Naive B cell (primary cell): Measurements from ENCODE around the gene ZNF160. TPM values are rescaled to one million over a fixed set of nuclear protein-coding genes. Genes with fewer than 3 reads are reported as not detected.
"Not testable (repeated sequence)": the region's sequence is repeated elsewhere in the genome, so short reads cannot be mapped to it uniquely, and the experiment has no call there.

Experiments
- ATAC-seq, 2 donors: fragments of 150-1000 bp; cut with Tn5 transposase; 2 replicates each; pipeline ENCODE4 v1.10.0; 2021; ENCODE audit warnings: low read depth in 2 of 2, mild to moderate bottlenecking in 2 of 2, moderate library complexity in 2 of 2
- DNase-seq: peaks from one replicate; pipeline ENCODE4 v3.0.0; 2022
- H3K27ac Mint-ChIP-seq, 6 donors: one replicate each; pipeline ENCODE4 v1.8.0; 2020 to 2022; ENCODE audit warnings: mild to moderate bottlenecking in 6 of 6, mixed read lengths in 6 of 6, moderate library complexity in 5 of 6, inconsistent platforms in 2 of 6
- H3K27me3 Mint-ChIP-seq, 3 donors: one replicate each; pipeline ENCODE4 v1.8.0; 2021 to 2022; ENCODE audit warnings: mixed read lengths in 3 of 3, mild to moderate bottlenecking in 1 of 3
- H3K36me3 Mint-ChIP-seq, 2 donors: one replicate each; pipeline ENCODE4 v1.8.0; 2020 to 2022; ENCODE audit warnings: mixed read lengths in 2 of 2, inconsistent platforms in 1 of 2, mild to moderate bottlenecking in 1 of 2
- H3K4me1 Mint-ChIP-seq, 3 donors: one replicate each; pipeline ENCODE4 v1.8.0; 2020 to 2022; ENCODE audit warnings: mixed read lengths in 3 of 3, inconsistent platforms in 1 of 3, mild to moderate bottlenecking in 1 of 3, moderate library complexity in 1 of 3
- H3K4me3 Mint-ChIP-seq, 8 donors: one replicate each; pipeline ENCODE4 v1.8.0; 2020 to 2022; ENCODE audit warnings: mild to moderate bottlenecking in 8 of 8, mixed read lengths in 8 of 8, moderate library complexity in 8 of 8, inconsistent platforms in 2 of 8
- H3K9me3 Mint-ChIP-seq, 7 donors: one replicate each; pipeline ENCODE4 v1.8.0; 2020 to 2022; ENCODE audit warnings: mixed read lengths in 7 of 7, mild to moderate bottlenecking in 5 of 7, inconsistent platforms in 2 of 7, moderate library complexity in 1 of 7
- polyA plus RNA-seq, 6 donors: library from polyadenylated mRNA; unstranded; fragments of 300-500 nt; fragmentation: Illumina TruSeq; gene quantifications; one replicate each; pipeline ENCODE4 v1.2.3, GENCODE V29; 2021; ENCODE audit warnings: low read depth in 6 of 6

The ZNF160 gene
- polyA plus RNA-seq, 6 donors from 2014 or later, result 11.2 to 40.7 (median 25.5) TPM

GRCh38 chr19:53102756-53103233 lies 427 bp downstream of the ZNF160 start:
- H3K27me3 Mint-ChIP-seq, result no peaks in the 10 kb centered on the region
- peaks cover 24 to 53% (median 27%) of the 10 kb centered on the region in 3 donors for H3K4me1 Mint-ChIP-seq
- H3K9me3 Mint-ChIP-seq, result peaks cover 0 to 11% (median 1%) of the 10 kb centered on the region in 7 donors
- DNase-seq (peak; percentile 28), ATAC-seq (peak; percentile 6 to 18)
- H3K4me3 Mint-ChIP-seq, result peak overlapping the region; percentile 87 to 99 (median 96)
- H3K36me3 Mint-ChIP-seq, result peaks cover 10 to 17% of the 10 kb centered on the region in 2 donors
- peak overlapping the region; percentile 90 to 98 (median 96) for H3K27ac Mint-ChIP-seq

GRCh38 chr19:53102206-53102755 lies 941 bp downstream of the ZNF160 start:
- Mint-ChIP-seq H3K27me3 (no peaks in the 10 kb centered on the region), H3K9me3 (peaks cover 0 to 7% (median 1%) of the 10 kb centered on the region in 7 donors), H3K36me3 (peaks cover 15 to 22% of the 10 kb centered on the region in 2 donors), H3K4me3 (peak overlapping the region; percentile 87 to 99 (median 96)), H3K27ac (peak overlapping the region; percentile 69 to 98 (median 95)), H3K4me1 (peaks cover 28 to 58% (median 33%) of the 10 kb centered on the region in 3 donors)
- DNase-seq (no peak), ATAC-seq (no peak)

DNA sequence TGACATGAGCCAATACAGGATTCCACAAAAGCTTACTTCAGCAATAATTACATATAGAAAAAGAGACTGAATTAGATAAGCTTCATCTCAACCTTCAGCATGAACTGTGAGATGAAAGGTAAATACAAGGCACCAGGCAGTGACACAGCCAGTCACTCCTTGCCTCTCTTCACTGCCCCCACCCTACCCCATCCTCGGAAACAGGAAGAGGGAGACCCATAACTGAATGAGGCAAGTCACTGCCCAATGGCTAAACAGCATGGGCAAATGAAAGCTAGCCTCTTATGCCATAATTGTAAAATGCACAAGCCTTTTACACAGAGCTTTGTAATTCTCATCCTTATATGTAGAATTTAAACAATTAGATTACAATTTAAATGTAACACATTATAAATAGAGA lies 1.7 kb downstream of the ZNF160 start:
- peaks cover 17 to 23% of the 10 kb centered on the region in 2 donors for H3K36me3 Mint-ChIP-seq
- peaks cover 30 to 60% (median 36%) of the 10 kb centered on the region in 3 donors for H3K4me1 Mint-ChIP-seq

DNA sequence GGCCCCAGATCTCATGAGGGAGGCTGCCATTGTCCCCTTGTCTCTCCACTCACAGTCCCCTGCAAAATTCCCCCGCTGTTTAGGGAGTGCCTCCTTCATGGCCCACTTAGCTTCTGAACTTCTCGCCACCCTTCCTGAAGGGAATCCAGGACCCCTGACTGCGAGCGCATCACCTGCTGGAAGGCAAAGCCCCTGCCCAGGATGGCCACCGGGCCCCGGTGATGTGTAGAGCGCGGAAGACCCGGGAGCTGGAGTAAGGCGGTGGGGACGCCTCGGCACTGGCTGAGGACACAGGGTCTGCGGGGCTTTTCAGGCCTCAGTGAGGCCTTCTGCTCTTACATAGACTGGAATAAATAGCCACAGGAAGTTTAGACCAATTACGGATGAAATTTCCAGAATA lies 4.7 kb downstream of the ZNF160 start:
- ATAC-seq, result not testable (repeated sequence)

More for the DNA sequence above, 1.7 kb downstream of the ZNF160 start:
- H3K27ac Mint-ChIP-seq, result peak overlapping the region in 5 of 6 donors; percentile 75 to 96 (median 90)
- ATAC-seq (no peak), DNase-seq (no peak)
- H3K9me3 Mint-ChIP-seq, result peaks cover 0 to 2% (median under 1%) of the 10 kb centered on the region in 7 donors
- peak overlapping the region; percentile 75 to 99 (median 94) for H3K4me3 Mint-ChIP-seq
- H3K27me3 Mint-ChIP-seq, result no peaks in the 10 kb centered on the region

DNA sequence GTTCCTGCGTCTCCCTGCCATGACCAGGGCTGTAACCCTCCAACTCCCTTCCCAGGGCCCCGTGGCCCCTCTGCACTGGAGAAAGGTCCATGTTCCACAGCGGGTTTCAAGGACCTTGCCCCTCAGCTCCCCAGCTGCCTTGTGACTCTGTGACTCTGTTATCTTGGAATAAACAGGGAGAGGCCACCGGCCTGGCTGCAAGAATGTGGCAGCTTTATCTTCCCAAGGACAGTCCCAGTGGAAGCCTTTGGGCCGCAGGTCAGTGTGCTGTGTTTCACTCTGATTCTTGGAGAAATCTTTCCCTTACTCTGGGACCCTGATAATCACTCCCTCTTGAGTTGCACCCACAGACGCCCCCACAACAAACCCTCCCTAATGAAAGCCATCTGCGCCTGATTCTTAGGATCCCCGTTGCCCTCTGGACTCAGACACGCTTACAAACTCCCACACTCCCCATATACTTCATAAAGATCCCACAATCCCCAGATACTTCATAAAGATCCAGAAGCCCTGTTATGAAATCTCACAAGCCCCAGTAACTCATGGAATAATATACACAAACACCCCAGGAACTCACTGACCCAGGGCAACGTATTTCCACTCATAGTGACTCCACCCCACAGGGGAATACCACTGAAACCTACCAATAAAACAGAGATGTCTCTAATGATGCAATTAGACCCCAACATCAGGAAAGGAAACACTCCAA lies 6.1 kb downstream of the ZNF160 start:
- Mint-ChIP-seq H3K4me1 (peaks cover 30 to 50% (median 40%) of the 10 kb centered on the region in 3 donors), H3K27ac (peak overlapping the region in 1 of 6 donors; percentile 10), H3K36me3 (peaks cover 22% of the 10 kb centered on the region in 2 donors)
- DNase-seq, H3K27me3 Mint-ChIP-seq, ATAC-seq, H3K9me3 Mint-ChIP-seq, H3K4me3 Mint-ChIP-seq: not testable (repeated sequence)

More for the DNA sequence above, 4.7 kb downstream of the ZNF160 start:
- Mint-ChIP-seq H3K36me3 (peaks cover 22 to 30% of the 10 kb centered on the region in 2 donors), H3K4me3 (peak overlapping the region in 2 of 8 donors; percentile 58 to 67), H3K4me1 (peaks cover 36 to 58% (median 43%) of the 10 kb centered on the region in 3 donors)
- H3K27me3 Mint-ChIP-seq, DNase-seq, H3K27ac Mint-ChIP-seq, H3K9me3 Mint-ChIP-seq: not testable (repeated sequence)

DNA sequence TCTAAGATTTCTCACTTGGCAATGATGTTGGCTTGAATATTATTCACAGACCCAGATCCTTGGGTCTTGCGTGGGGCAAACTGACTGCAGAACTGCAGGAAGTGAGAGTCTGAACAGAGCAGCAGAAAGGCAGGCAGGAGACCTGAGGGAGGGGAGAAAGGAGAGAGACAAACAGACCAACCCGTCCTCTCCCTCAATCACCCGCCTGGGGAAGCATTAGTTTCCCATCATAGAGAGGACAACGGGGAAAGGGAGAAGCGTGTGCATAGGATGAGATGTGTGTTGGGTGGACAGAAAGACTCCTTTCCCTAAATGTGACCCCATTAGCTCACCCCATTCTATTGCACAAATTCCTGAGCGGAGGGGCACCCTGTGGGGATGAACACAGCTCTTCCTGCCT lies 6.6 kb downstream of the ZNF160 start:
- H3K4me1 Mint-ChIP-seq, result peaks cover 24 to 45% (median 34%) of the 10 kb centered on the region in 3 donors
- not testable (repeated sequence) for ATAC-seq, H3K27ac Mint-ChIP-seq, H3K9me3 Mint-ChIP-seq, H3K4me3 Mint-ChIP-seq, H3K27me3 Mint-ChIP-seq, DNase-seq
- H3K36me3 Mint-ChIP-seq, result peaks cover 19 to 22% of the 10 kb centered on the region in 2 donors

GRCh38 chr19:53094754-53095575 lies 8.3 kb downstream of the ZNF160 start:
- H3K4me3 Mint-ChIP-seq, result no peak overlapping the region
- H3K27ac Mint-ChIP-seq, result peak overlapping the region in 2 of 6 donors; percentile 59 to 63
- H3K4me1 Mint-ChIP-seq, result peaks cover 28 to 39% (median 32%) of the 10 kb centered on the region in 3 donors
- ATAC-seq (no peak), DNase-seq (no peak)
- peaks cover 27% of the 10 kb centered on the region in 2 donors for H3K36me3 Mint-ChIP-seq
- peaks cover 0 to 2% (median 0%) of the 10 kb centered on the region in 7 donors for H3K9me3 Mint-ChIP-seq
- H3K27me3 Mint-ChIP-seq, result no peaks in the 10 kb centered on the region

GRCh38 chr19:53092723-53093122 lies 10.5 kb downstream of the ZNF160 start:
- peaks cover 28 to 33% of the 10 kb centered on the region in 2 donors for H3K36me3 Mint-ChIP-seq
- no peak for DNase-seq
- H3K9me3 Mint-ChIP-seq, result peaks cover 0 to 2% (median 0%) of the 10 kb centered on the region in 7 donors

GRCh38 chr19:53091413-53092254 lies 11.6 kb downstream of the ZNF160 start:
- Mint-ChIP-seq H3K9me3 (peaks cover 0 to 2% (median 0%) of the 10 kb centered on the region in 7 donors), H3K36me3 (peaks cover 28 to 37% of the 10 kb centered on the region in 2 donors), H3K4me1 (peaks cover 13 to 29% (median 28%) of the 10 kb centered on the region in 3 donors), H3K27me3 (no peaks in the 10 kb centered on the region), H3K27ac (no peak overlapping the region), H3K4me3 (no peak overlapping the region)
- DNase-seq (no peak), ATAC-seq (no peak)

More at GRCh38 chr19:53092723-53093122, 10.5 kb downstream of the ZNF160 start:
- H3K27ac Mint-ChIP-seq, result no peak overlapping the region
- H3K27me3 Mint-ChIP-seq, result no peaks in the 10 kb centered on the region
- ATAC-seq, result no peak
- no peak overlapping the region for H3K4me3 Mint-ChIP-seq
- H3K4me1 Mint-ChIP-seq, result peaks cover 19 to 36% (median 27%) of the 10 kb centered on the region in 3 donors

DNA sequence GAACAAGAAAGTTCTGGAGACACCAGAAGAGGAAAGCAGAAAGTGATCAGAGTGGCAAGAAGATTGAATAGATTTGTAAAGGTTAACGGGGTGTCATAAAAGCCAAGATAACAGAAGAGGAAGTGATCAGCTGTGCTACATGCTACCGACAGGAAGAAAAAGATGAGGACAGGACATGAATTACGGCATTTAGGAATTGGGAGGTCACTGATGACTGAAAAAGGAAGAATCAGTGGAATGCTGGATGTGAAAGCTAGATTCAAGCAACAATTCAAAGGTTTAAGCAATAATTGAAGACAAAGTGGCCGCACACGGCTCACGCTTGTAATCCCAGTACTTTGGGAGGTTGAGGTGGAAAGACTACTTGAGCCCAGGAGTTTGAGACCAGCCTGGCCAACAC lies 15.1 kb downstream of the ZNF160 start:
- Mint-ChIP-seq H3K4me3 (no peak overlapping the region), H3K9me3 (peaks cover 0 to 3% (median 0%) of the 10 kb centered on the region in 7 donors), H3K27me3 (no peaks in the 10 kb centered on the region), H3K4me1 (peaks cover 6 to 23% (median 18%) of the 10 kb centered on the region in 3 donors), H3K36me3 (peaks cover 53 to 60% of the 10 kb centered on the region in 2 donors), H3K27ac (peak overlapping the region in 4 of 6 donors; percentile 8 to 97 (median 48))
- ATAC-seq, result no peak
- no peak for DNase-seq

- ATAC-seq (no peak), DNase-seq (no peak)
- Mint-ChIP-seq H3K36me3 (peaks cover 60 to 66% of the 10 kb centered on the region in 2 donors), H3K4me3 (no peak overlapping the region), H3K4me1 (peaks cover 4 to 23% (median 18%) of the 10 kb centered on the region in 3 donors), H3K27ac (peak overlapping the region in 5 of 6 donors; percentile 37 to 80 (median 60)), H3K9me3 (peaks cover 0 to 6% (median under 1%) of the 10 kb centered on the region in 7 donors), H3K27me3 (no peaks in the 10 kb centered on the region)
Measured at GRCh38 chr19:53086949-53087348, 16.3 kb downstream of the ZNF160 start.

- DNase-seq (no peak), ATAC-seq (no peak)
- peaks cover 72 to 75% of the 10 kb centered on the region in 2 donors for H3K36me3 Mint-ChIP-seq
- peaks cover 0 to 20% (median 13%) of the 10 kb centered on the region in 7 donors for H3K9me3 Mint-ChIP-seq
- no peak overlapping the region for H3K27ac Mint-ChIP-seq
- no peaks in the 10 kb centered on the region for H3K27me3 Mint-ChIP-seq
- no peak overlapping the region for H3K4me3 Mint-ChIP-seq
- H3K4me1 Mint-ChIP-seq, result peaks cover 7 to 24% (median 22%) of the 10 kb centered on the region in 3 donors
Measured at GRCh38 chr19:53085496-53085895, 17.7 kb downstream of the ZNF160 start.
